H1 (cell line): ENCODE results near the gene SLX9. TPM values are rescaled to one million over a fixed set of nuclear protein-coding genes. Genes with fewer than 3 reads are reported as not detected.

Experiments
- CTCF ChIA-PET: fragments of 300-600 bp; sonication (Branson Sonifier 250); formaldehyde crosslinking; loops from one replicate; lab custom pipeline; 2021; ENCODE audit not compliant: partially characterized antibody; lab: Charles Lee
- POLR2A ChIA-PET: fragments of 300-600 bp; sonication (Branson Sonifier 250); formaldehyde crosslinking; loops from one replicate; lab custom pipeline; 2021; ENCODE audit warnings: inconsistent platforms; ENCODE audit not compliant: partially characterized antibody; lab: Charles Lee
- DNase-seq, 2 experiments: peaks; one replicate each; pipeline versions ENCODE4 v3.0.0 to v3.0.0-alpha.2; 2010 to 2022; ENCODE audit warnings: low spot score in 2 of 2, low read depth in 1 of 2, mixed read lengths in 1 of 2
- FAIRE-seq: peaks from 2 replicates; lab custom pipeline; 2011; peaks lifted over from hg19 to GRCh38; lab: Jason Lieb, UNC
- H2AFZ ChIP-seq: 2 replicates; pipeline ENCODE4 v1.8.1; 2012; ENCODE audit warnings: low read length, inconsistent platforms
- H2AK5ac ChIP-seq: 2 replicates; pipeline ENCODE4 v1.6.1; 2013; ENCODE audit warnings: low read depth, low read length
- H2BK120ac ChIP-seq: replicated peaks from 2 replicates; pipeline ENCODE3; 2013; ENCODE audit warnings: low read depth, low read length, inconsistent platforms
- H2BK12ac ChIP-seq: 2 replicates; pipeline ENCODE4 v1.6.1; 2013; ENCODE audit warnings: low read depth, low read length
- H2BK15ac ChIP-seq: 2 replicates; pipeline ENCODE4 v1.6.1; 2013; ENCODE audit warnings: low read length
- H2BK20ac ChIP-seq: 2 replicates; pipeline ENCODE4 v1.6.1; 2013; ENCODE audit warnings: low read length
- H2BK5ac ChIP-seq: 2 replicates; pipeline ENCODE4 v1.6.1; 2013; ENCODE audit warnings: low read depth, low read length
- H3K14ac ChIP-seq: 2 replicates; pipeline ENCODE4 v1.6.1; 2013; ENCODE audit warnings: inconsistent platforms; ENCODE audit not compliant: insufficient read length
- H3K18ac ChIP-seq: 2 replicates; pipeline ENCODE4 v1.6.1; 2013; ENCODE audit warnings: low read length; ENCODE audit errors: extremely low read depth
- H3K23ac ChIP-seq: 2 replicates; pipeline ENCODE4 v1.6.1; 2013; ENCODE audit warnings: inconsistent platforms; ENCODE audit not compliant: insufficient read length
- H3K23me2 ChIP-seq: 2 replicates; pipeline ENCODE4 v1.6.1; 2013; ENCODE audit warnings: low read depth, low read length
- H3K27ac ChIP-seq: 2 replicates; pipeline ENCODE4 v1.6.1; 2011; ENCODE audit warnings: low read depth, low read length, inconsistent platforms
- H3K27me3 ChIP-seq, 4 experiments: replicated peaks in 1 of 4; 1 replicate in 1 of 4; 2 replicates in 3 of 4; pipeline versions ENCODE4 v1.6.1 to v1.8.1; 2011 to 2013; ENCODE audit warnings: low read length in 3 of 4, mild to moderate bottlenecking in 3 of 4, inconsistent platforms in 2 of 4, mixed read lengths in 2 of 4, moderate library complexity in 1 of 4; ENCODE audit not compliant: control insufficient read depth in 3 of 4, insufficient read depth in 3 of 4; ENCODE audit errors: extremely low read depth in 1 of 4
- H3K36me3 ChIP-seq, 4 experiments: 2 replicates each; pipeline versions ENCODE4 v1.6.1 to v1.8.1; 2011 to 2013; ENCODE audit warnings: mild to moderate bottlenecking in 4 of 4, low read length in 3 of 4, moderate library complexity in 2 of 4, control low read depth in 1 of 4, inconsistent platforms in 1 of 4; ENCODE audit not compliant: insufficient read depth in 4 of 4, control insufficient read depth in 2 of 4
- H3K4ac ChIP-seq: replicated peaks from 2 replicates; pipeline ENCODE3; 2013; ENCODE audit warnings: low read length, low read depth, mixed read lengths, inconsistent platforms; ENCODE audit not compliant: insufficient read length
- H3K4me1 ChIP-seq, 4 experiments: replicated peaks in 1 of 4; 1 replicate in 1 of 4; 2 replicates in 3 of 4; pipeline versions ENCODE4 v1.6.1 to v1.8.1; 2011 to 2013; ENCODE audit warnings: low read length in 3 of 4, inconsistent platforms in 2 of 4, mixed read lengths in 1 of 4; ENCODE audit not compliant: insufficient read depth in 4 of 4, control insufficient read depth in 3 of 4
- H3K4me2 ChIP-seq, 2 experiments: 2 replicates each; pipeline versions ENCODE4 v1.6.1 to v1.8.1; 2011 to 2013; ENCODE audit warnings: low read depth in 2 of 2, low read length in 2 of 2, control low read depth in 1 of 2, inconsistent platforms in 1 of 2, mild to moderate bottlenecking in 1 of 2; ENCODE audit not compliant: insufficient read depth in 1 of 2
- H3K4me3 ChIP-seq, 4 experiments: fragments of 200-600, 300-600 bp in 1 of 4; sonication (generic), shearing (Covaris generic), sonication (Bioruptor Twin) in 1 of 4; 2 replicates each; pipeline versions ENCODE4 v1.5.1 to v1.8.1; 2011 to 2016; ENCODE audit warnings: low read length in 4 of 4, low read depth in 3 of 4, control low read depth in 2 of 4, inconsistent platforms in 2 of 4, mild to moderate bottlenecking in 2 of 4, mixed read lengths in 1 of 4, moderate library complexity in 1 of 4; ENCODE audit not compliant: insufficient read depth in 2 of 4; ENCODE audit errors: extremely low read depth in 1 of 4
- H3K56ac ChIP-seq: replicated peaks from 2 replicates; pipeline ENCODE3; 2013; ENCODE audit warnings: low read depth, mild to moderate bottlenecking, mixed read lengths, low read length, inconsistent platforms; ENCODE audit not compliant: insufficient read length
- H3K79me1 ChIP-seq: 2 replicates; pipeline ENCODE4 v1.6.1; 2013; ENCODE audit warnings: low read depth, low read length, control low read depth
- H3K79me2 ChIP-seq, 2 experiments: 2 replicates each; pipeline versions ENCODE4 v1.6.1 to v1.8.1; 2012 to 2013; ENCODE audit warnings: low read length in 2 of 2, mild to moderate bottlenecking in 2 of 2, inconsistent platforms in 1 of 2; ENCODE audit not compliant: insufficient read depth in 2 of 2, control insufficient read depth in 1 of 2
- H3K9ac ChIP-seq, 4 experiments: replicated peaks in 1 of 4; 1 replicate in 1 of 4; 2 replicates in 3 of 4; pipeline versions ENCODE4 v1.6.1 to v1.8.1; 2011 to 2013; ENCODE audit warnings: low read depth in 3 of 4, low read length in 3 of 4, control low read depth in 2 of 4, mild to moderate bottlenecking in 2 of 4, moderate library complexity in 2 of 4, inconsistent platforms in 1 of 4; ENCODE audit errors: extremely low read depth in 1 of 4
- H3K9me3 ChIP-seq, 2 experiments: 2 replicates each; pipeline versions ENCODE4 v1.6.1 to v1.8.1; 2012 to 2013; ENCODE audit warnings: mild to moderate bottlenecking in 2 of 2, moderate library complexity in 2 of 2, control low read depth in 1 of 2, inconsistent platforms in 1 of 2, low read depth in 1 of 2, low read length in 1 of 2, mixed read lengths in 1 of 2; ENCODE audit not compliant: insufficient read depth in 2 of 2
- H4K20me1 ChIP-seq, 2 experiments: replicated peaks in 1 of 2; 2 replicates each; pipeline versions ENCODE3 to v1.8.1; 2011 to 2013; ENCODE audit warnings: inconsistent platforms in 2 of 2, low read length in 2 of 2, mild to moderate bottlenecking in 1 of 2; ENCODE audit not compliant: insufficient read depth in 2 of 2, control insufficient read depth in 1 of 2
- H4K5ac ChIP-seq: 2 replicates; pipeline ENCODE4 v1.6.1; 2013; ENCODE audit warnings: low read length, low read depth, mixed read lengths, inconsistent platforms; ENCODE audit not compliant: insufficient read length
- H4K8ac ChIP-seq: 2 replicates; pipeline ENCODE4 v1.8.0; 2013; ENCODE audit warnings: mild to moderate bottlenecking, moderate library complexity, low read length, inconsistent platforms; ENCODE audit not compliant: insufficient read depth; ENCODE audit errors: extremely low read depth
- H4K91ac ChIP-seq: replicated peaks from 2 replicates; pipeline ENCODE3; 2013; ENCODE audit warnings: low read length, mixed read lengths, inconsistent platforms; ENCODE audit not compliant: insufficient read length
- BCL11A ChIP-seq, 2 experiments: IDR thresholded peaks; one replicate each; pipeline ENCODE4 v1.6.1; 2011; ENCODE audit warnings: low read depth in 2 of 2, low read length in 2 of 2, mild to moderate bottlenecking in 2 of 2
- EGR1 ChIP-seq: IDR thresholded peaks from 2 replicates; pipeline ENCODE4 v1.6.1; 2011; ENCODE audit warnings: low read depth, low read length, borderline replicate concordance
- WGBS, 2 experiments: shearing (Covaris generic) in 1 of 2; methylation state at CpG; one replicate each; pipeline versions ENCODE4 v1.1.6 to v1.1.7; 2013 to 2015; ENCODE audit warnings: low lambda C conversion rate in 2 of 2, mixed read lengths in 2 of 2, inconsistent platforms in 1 of 2, low coverage in 1 of 2, missing lambda C conversion rate in 1 of 2; ENCODE audit not compliant: insufficient replicate concordance in 2 of 2, insufficient coverage in 1 of 2, insufficient read length in 1 of 2; ENCODE audit errors: extremely low coverage in 1 of 2, missing lambda C conversion rate in 1 of 2; 5-methylcytosine and 5-hydroxymethylcytosine counted together
- polyA plus RNA-seq, 7 experiments: library from polyadenylated mRNA; depleted of rRNA in 3 of 7; stranded (reverse) in 5 of 7; unstranded in 2 of 7; fragments of >200 nt in 5 of 7; fragments of 200-250 nt in 2 of 7; gene quantifications; 1 replicate in 5 of 7; 2 replicates in 1 of 7; 4 replicates in 1 of 7; pipeline versions ENCODE4 v1.2.1 to v1.2.3, GENCODE V29; 2011 to 2013; ENCODE audit warnings: missing spikeins in 2 of 7, mixed read lengths in 2 of 7
- total RNA-seq: library from RNA; stranded (reverse); fragmentation: NEBNext Ultra II Directional; extraction: Animal tissue kit (Norgen Biotek cat#: 25700); gene quantifications from 2 replicates; pipeline ENCODE4 v1.2.1, GENCODE V29; 2021

The SLX9 gene
- total and polyA plus RNA-seq, 2 of the 8 experiments (the other 6 are each of a cell fraction or from before 2014, with no cell fraction given): 17.7 to 57.3 TPM

DNA sequence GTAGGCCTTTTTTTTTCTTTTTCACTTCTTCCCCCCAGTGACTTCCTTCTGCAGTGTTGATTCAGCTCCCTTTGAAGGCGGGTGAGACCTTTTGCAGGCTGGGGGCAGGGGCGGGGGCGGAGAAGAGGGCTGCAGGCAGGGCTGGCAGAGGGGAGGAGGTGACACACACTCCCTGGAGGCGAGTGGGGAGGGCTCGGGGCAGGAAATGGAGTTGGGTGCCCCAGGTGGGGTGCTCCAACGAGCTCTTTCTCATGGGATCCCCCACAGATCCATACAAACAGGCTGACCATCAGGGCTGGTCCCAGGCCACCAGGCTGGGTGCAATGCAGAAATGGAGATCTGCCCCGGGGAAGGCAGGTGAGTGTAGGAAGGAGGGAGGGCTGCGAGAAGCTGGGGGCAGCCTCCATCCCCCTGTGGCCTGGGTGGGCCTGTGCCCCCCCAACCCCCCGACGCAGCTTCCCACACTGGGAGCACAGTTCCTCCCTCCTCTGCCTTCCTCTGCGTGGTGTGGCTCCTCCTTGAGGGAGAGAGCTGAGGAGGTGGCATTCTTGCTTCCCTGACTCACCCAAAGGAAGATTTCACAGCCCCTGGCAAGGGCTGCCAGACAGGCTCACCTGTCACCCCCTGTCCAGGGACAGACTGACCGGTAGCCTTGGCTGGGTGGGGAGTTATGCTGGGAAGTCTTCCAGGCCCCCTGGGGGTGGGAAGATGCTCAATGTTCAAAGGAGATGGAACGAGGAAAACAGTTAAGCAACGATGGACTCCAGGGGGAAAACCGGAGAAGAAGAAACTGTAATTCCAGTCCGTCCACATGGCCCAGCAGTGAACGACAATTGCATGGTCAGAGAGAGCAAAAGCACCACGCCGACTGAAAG is 12.0 kb upstream of the SLX9 start:
- 41% methylated on average over 15 of the region's 19 CpGs; no CpG with 5 or more reads in 1 of the 2 experiments for WGBS, 2 experiments
- no peak overlapping the region for H2AFZ ChIP-seq

More for the DNA sequence above, 12.0 kb upstream of the SLX9 start:
- Histone ChIP-seq H2AK5ac (no peak overlapping the region; the same call in 1 of the 2 replicates), H3K9ac (no peak overlapping the region), H3K4ac (no peak overlapping the region), H3K4me2 (peak overlapping the region; percentile 11 to 53; a peak in 3 of 4 replicates), H4K91ac (no peak overlapping the region), H2BK5ac (peak overlapping the region; percentile 52; the same call in 1 of the 2 replicates), H2BK15ac (0 out of 2 replicates have a peak overlapping the region, but pooled peaks have one; percentile 46), H3K79me1 (no peaks in the 10 kb centered on the region), H3K18ac (no peak overlapping the region; the same call in 1 of the 2 replicates), H3K27ac (no peak overlapping the region), H3K23ac (no peak overlapping the region), H3K23me2 (peaks cover 7% of the 10 kb centered on the region; the same call in 1 of the 2 replicates), H3K56ac (no peak overlapping the region), H2BK20ac (no peak overlapping the region), H4K20me1 (peaks cover 0 to 3% of the 10 kb centered on the region in 2 experiments), H3K4me3 (peak overlapping the region in 1 of 4 experiments; percentile 45; a peak in 1 of 8 replicates), H3K14ac (no peak overlapping the region), H2BK120ac (no peak overlapping the region), H3K4me1 (peaks cover 0 to 28% (median 20%) of the 10 kb centered on the region in 4 experiments; a peak in 5 of 7 replicates), H4K8ac (0 out of 2 replicates have a peak overlapping the region, but pooled peaks have one; percentile 22), H3K9me3 (no peaks in the 10 kb centered on the region), H2BK12ac (peak overlapping the region; percentile 60; the same call in 1 of the 2 replicates), H4K5ac (no peak overlapping the region), H3K36me3 (peaks cover 0 to 4% (median 0%) of the 10 kb centered on the region in 4 experiments; a peak in 1 of 8 replicates), H3K27me3 (peaks cover 23 to 73% (median 60%) of the 10 kb centered on the region in 4 experiments), H3K79me2 (no peaks in the 10 kb centered on the region)
- CTCF ChIA-PET: interaction anchor here (0.7 to 1.8 kb wide), 9 partner anchors 10 to 197 kb away, joined by 3 to 6 read pairs (median 3); no protein-coding TSS in a partner anchor
- no peak for DNase-seq
- TF ChIP-seq EGR1 (peak; percentile 26; the same call in 1 of the 2 replicates), BCL11A (IDR thresholded peaks at IDR 0.05; ENCODE audit: low read depth in 2 of 2, low read length in 2 of 2) (no peak)
- no peak for FAIRE-seq
- POLR2A ChIA-PET: interaction anchor here (0.6 to 1.6 kb wide), 5 partner anchors 9 to 541 kb away, joined by 4 to 5 read pairs (median 4); no protein-coding TSS in a partner anchor
